ENCODE data around the gene LILRB2.
A peak's percentile ranks its signal among the peaks of the same experiment; 100 is the strongest.
"Not testable (repeated sequence)": the region's sequence is repeated elsewhere in the genome, so short reads cannot be mapped to it uniquely, and the experiment has no call there.

The LILRB2 gene

GRCh38 chr19:54239491-54240371, 41.2 kb downstream of the LILRB2 start:
- not testable (repeated sequence) for DNase-seq

GRCh38 chr19:54233941-54234340, 47.0 kb downstream of the LILRB2 start:
- DNase-seq, result no peak

GRCh38 chr19:54231077-54231931, 49.6 kb downstream of the LILRB2 start:
- DNase-seq, result peak; percentile 79

- no peak for DNase-seq
These were observed 50.9 kb downstream of the LILRB2 start for GRCh38 chr19:54230031-54230430.

GRCh38 chr19:54229146-54229545, 51.8 kb downstream of the LILRB2 start:
- DNase-seq, result no peak

GRCh38 chr19:54224619-54225018, 56.3 kb downstream of the LILRB2 start:
- DNase-seq, result not testable (repeated sequence)

- DNase-seq, result not testable (repeated sequence)
These were observed 57.0 kb downstream of the LILRB2 start for GRCh38 chr19:54223937-54224281.

Data from NCI-H69 (cell line).